Measurements from ENCODE around the gene INO80B.

DNA sequence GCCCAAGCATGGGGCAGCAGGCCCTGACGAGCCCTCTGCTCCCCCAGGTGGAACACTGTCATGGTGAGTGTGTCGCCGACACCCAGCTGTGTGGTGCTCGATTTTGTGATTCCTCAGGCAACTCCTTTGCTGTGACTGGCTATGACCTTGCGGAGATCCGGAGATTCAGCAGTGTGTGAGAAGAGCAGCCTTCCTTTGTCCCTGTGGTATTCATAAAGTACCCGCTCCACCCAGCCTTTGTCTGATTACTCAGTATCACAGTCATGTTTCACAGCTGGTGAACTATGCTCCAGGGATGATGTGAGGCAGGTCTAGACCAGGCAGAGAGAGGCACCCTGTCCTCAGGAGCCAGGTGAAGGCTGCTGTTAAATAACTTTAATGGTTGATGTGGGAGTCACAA, 29.4 kb upstream of the INO80B start:
- TF ChIP-seq, protein P1, sequence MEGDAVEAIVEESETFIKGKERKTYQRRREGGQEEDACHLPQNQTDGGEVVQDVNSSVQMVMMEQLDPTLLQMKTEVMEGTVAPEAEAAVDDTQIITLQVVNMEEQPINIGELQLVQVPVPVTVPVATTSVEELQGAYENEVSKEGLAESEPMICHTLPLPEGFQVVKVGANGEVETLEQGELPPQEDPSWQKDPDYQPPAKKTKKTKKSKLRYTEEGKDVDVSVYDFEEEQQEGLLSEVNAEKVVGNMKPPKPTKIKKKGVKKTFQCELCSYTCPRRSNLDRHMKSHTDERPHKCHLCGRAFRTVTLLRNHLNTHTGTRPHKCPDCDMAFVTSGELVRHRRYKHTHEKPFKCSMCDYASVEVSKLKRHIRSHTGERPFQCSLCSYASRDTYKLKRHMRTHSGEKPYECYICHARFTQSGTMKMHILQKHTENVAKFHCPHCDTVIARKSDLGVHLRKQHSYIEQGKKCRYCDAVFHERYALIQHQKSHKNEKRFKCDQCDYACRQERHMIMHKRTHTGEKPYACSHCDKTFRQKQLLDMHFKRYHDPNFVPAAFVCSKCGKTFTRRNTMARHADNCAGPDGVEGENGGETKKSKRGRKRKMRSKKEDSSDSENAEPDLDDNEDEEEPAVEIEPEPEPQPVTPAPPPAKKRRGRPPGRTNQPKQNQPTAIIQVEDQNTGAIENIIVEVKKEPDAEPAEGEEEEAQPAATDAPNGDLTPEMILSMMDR (IDR thresholded peaks at IDR 0.05), result no peak
- TF ChIP-seq EZH2 (IDR thresholded peaks at IDR 0.05; ENCODE audit: borderline replicate concordance, insufficient read depth, low read depth, low read length, poor library complexity, severe bottlenecking), result no peak

All from B cell (primary cell).